Nephron (organoid): Measurements from ENCODE around the gene B9D2.

ENCODE experiments used
- H3K27ac Mint-ChIP-seq, 3 experiments: 2 replicates each; pipeline ENCODE4 v1.8.0; 2020; ENCODE audit warnings: mixed read lengths in 3 of 3, mild to moderate bottlenecking in 2 of 3, moderate library complexity in 1 of 3
- H3K27me3 Mint-ChIP-seq: 2 replicates; pipeline ENCODE4 v1.8.0; 2021; ENCODE audit warnings: low read depth, mild to moderate bottlenecking, moderate library complexity, mixed read lengths
- H3K36me3 Mint-ChIP-seq: 2 replicates; pipeline ENCODE4 v1.8.0; 2020; ENCODE audit warnings: low read depth, mixed read lengths
- H3K4me1 Mint-ChIP-seq: 2 replicates; pipeline ENCODE4 v1.8.0; 2020; ENCODE audit warnings: mixed read lengths
- H3K4me3 Mint-ChIP-seq, 3 experiments: 2 replicates each; pipeline ENCODE4 v1.8.0; 2020; ENCODE audit warnings: mild to moderate bottlenecking in 3 of 3, mixed read lengths in 3 of 3, moderate library complexity in 2 of 3
- H3K9me3 Mint-ChIP-seq: 2 replicates; pipeline ENCODE4 v1.8.0; 2020; ENCODE audit warnings: mixed read lengths
- CTCF ChIP-seq, 3 experiments: fragments of 200-600 bp; sonication (generic); IDR thresholded peaks; one replicate each; pipeline ENCODE4 v1.5.0; 2021; ENCODE audit warnings: antibody characterized with exemption in 3 of 3; ENCODE audit not compliant: unreplicated experiment in 3 of 3

The B9D2 gene

GRCh38 chr19:41327076-41327575 lies 36.8 kb downstream of the B9D2 start:
- H3K36me3 Mint-ChIP-seq, result peaks cover 24% of the 10 kb centered on the region
- peak overlapping the region; percentile 78 to 96 (median 89) for H3K27ac Mint-ChIP-seq
- no peaks in the 10 kb centered on the region for H3K9me3 Mint-ChIP-seq
- peaks cover 4% of the 10 kb centered on the region for H3K27me3 Mint-ChIP-seq
- H3K4me1 Mint-ChIP-seq, result peaks cover 65% of the 10 kb centered on the region
- TF ChIP-seq CTCF (IDR thresholded peaks at IDR 0.05; ENCODE audit: unreplicated experiment in 3 of 3), result no peak
- peak overlapping the region; percentile 26 to 71 (median 68) for H3K4me3 Mint-ChIP-seq

- Mint-ChIP-seq H3K27me3 (no peaks in the 10 kb centered on the region), H3K36me3 (peaks cover 19% of the 10 kb centered on the region), H3K4me3 (peak overlapping the region; percentile 68 to 77 (median 76)), H3K27ac (peak overlapping the region; percentile 78 to 96 (median 89)), H3K4me1 (peaks cover 64% of the 10 kb centered on the region), H3K9me3 (no peaks in the 10 kb centered on the region)
- no peak for TF ChIP-seq CTCF (IDR thresholded peaks at IDR 0.05; ENCODE audit: unreplicated experiment in 3 of 3)
These were observed 37.8 kb downstream of the B9D2 start for GRCh38 chr19:41325947-41326706.

GRCh38 chr19:41325640-41325946 lies 38.4 kb downstream of the B9D2 start:
- Mint-ChIP-seq H3K4me3 (peak overlapping the region; percentile 73 to 79 (median 74)), H3K4me1 (peaks cover 63% of the 10 kb centered on the region), H3K36me3 (peaks cover 19% of the 10 kb centered on the region), H3K9me3 (no peaks in the 10 kb centered on the region), H3K27me3 (no peaks in the 10 kb centered on the region), H3K27ac (peak overlapping the region; percentile 73 to 90 (median 78))
- TF ChIP-seq CTCF (IDR thresholded peaks at IDR 0.05; ENCODE audit: unreplicated experiment in 3 of 3), result no peak

- Mint-ChIP-seq H3K4me3 (peak overlapping the region; percentile 74 to 83 (median 79)), H3K36me3 (peaks cover 16% of the 10 kb centered on the region), H3K4me1 (peaks cover 59% of the 10 kb centered on the region), H3K27ac (peak overlapping the region; percentile 78 to 93 (median 90)), H3K27me3 (no peaks in the 10 kb centered on the region), H3K9me3 (no peaks in the 10 kb centered on the region)
- TF ChIP-seq CTCF (IDR thresholded peaks at IDR 0.05; ENCODE audit: unreplicated experiment in 3 of 3), result no peak
These were observed 38.9 kb downstream of the B9D2 start for GRCh38 chr19:41324921-41325639.

GRCh38 chr19:41324231-41324702 lies 39.7 kb downstream of the B9D2 start:
- Mint-ChIP-seq H3K9me3 (no peaks in the 10 kb centered on the region), H3K4me3 (peak overlapping the region; percentile 74 to 83 (median 79)), H3K27me3 (no peaks in the 10 kb centered on the region), H3K27ac (peak overlapping the region; percentile 78 to 93 (median 90)), H3K36me3 (peaks cover 16% of the 10 kb centered on the region), H3K4me1 (peaks cover 59% of the 10 kb centered on the region)
- TF ChIP-seq CTCF (IDR thresholded peaks at IDR 0.05; ENCODE audit: unreplicated experiment in 3 of 3), result no peak
